ENCODE results near the gene LPGAT1. TPM values are rescaled to one million over a fixed set of nuclear protein-coding genes. Genes with fewer than 3 reads are reported as not detected.

Gene LPGAT1
- total and polyA plus RNA-seq, 8 donors = 8.2 to 49.7 (median 24.7) TPM

DNA sequence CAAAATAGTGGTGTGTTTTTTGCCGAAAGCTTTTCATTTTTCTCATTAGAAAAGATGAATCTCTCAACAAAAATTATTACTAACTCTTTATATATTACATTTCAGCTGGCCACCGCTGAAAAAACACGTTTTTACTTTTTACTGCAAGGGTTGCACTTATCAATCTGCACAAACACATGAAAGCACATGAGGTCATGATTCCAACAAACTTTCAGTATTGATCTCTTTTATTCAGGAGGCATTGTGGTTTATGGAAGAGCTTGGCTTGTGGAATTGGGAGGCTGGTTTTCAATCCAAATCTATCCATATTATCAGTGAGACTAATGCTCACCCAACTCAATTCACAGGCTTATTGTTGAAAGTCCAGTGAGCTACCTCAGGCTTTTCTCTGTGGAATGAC is 20.6 kb upstream of the LPGAT1 start:
- H3K9me3 ChIP-seq = no peaks in the 10 kb centered on the region
- DNase-seq (no peak), ATAC-seq (no peak), FAIRE-seq (no peak)
- intact Hi-C loops (cut with DNase I) = no loop called here
- no peak overlapping the region for H3K4me3 ChIP-seq
- WGBS, 2 donors = 41 to 42% methylated on average over 3 of the region's 3 CpGs
- no peak overlapping the region for H3K27ac ChIP-seq
- H3K36me3 ChIP-seq = no peaks in the 10 kb centered on the region
- no peaks in the 10 kb centered on the region for H3K4me1 ChIP-seq
- TF ChIP-seq, protein P1, sequence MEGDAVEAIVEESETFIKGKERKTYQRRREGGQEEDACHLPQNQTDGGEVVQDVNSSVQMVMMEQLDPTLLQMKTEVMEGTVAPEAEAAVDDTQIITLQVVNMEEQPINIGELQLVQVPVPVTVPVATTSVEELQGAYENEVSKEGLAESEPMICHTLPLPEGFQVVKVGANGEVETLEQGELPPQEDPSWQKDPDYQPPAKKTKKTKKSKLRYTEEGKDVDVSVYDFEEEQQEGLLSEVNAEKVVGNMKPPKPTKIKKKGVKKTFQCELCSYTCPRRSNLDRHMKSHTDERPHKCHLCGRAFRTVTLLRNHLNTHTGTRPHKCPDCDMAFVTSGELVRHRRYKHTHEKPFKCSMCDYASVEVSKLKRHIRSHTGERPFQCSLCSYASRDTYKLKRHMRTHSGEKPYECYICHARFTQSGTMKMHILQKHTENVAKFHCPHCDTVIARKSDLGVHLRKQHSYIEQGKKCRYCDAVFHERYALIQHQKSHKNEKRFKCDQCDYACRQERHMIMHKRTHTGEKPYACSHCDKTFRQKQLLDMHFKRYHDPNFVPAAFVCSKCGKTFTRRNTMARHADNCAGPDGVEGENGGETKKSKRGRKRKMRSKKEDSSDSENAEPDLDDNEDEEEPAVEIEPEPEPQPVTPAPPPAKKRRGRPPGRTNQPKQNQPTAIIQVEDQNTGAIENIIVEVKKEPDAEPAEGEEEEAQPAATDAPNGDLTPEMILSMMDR (IDR thresholded peaks at IDR 0.05) = no peak
- no peaks in the 10 kb centered on the region for H3K27me3 ChIP-seq

DNA sequence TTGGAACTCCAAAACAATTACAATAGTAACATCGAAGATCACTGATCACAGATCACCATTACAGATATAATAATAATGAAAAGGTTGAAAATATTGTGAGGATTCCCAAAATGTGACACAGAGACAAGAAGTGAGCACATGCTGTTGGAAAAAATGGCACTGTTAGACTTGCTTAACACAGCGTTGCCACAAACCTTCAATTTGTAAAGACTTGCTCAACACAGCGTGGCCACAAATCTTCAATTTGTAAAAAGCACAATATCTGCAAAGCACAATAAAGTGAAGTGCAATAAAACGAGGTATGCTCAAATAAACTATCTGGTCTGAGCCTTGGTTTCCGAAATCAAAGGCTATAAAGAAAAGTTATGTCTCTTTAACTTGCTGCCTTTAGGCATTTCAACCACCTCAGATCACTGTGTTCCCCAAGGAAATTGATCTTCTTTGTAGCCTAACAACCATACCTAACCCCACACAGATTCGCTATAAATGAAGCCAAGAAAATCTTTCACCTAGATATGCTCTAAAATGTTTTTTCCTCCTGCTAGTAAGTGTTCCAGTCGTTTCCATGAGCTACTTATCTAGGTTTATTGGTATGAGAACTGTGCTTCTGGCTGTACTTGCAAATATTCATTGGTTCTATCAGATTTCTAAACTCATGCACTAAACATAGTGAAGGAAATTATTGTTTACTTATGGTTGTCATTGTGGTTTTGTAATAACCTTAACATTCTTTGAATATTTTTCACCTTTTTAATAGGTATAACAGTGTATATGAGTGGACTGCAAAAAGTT is 13.1 kb upstream of the LPGAT1 start:
- TF ChIP-seq, protein P1 (IDR thresholded peaks at IDR 0.05) = no peak
- FAIRE-seq (no peak), ATAC-seq (peak in 1 of 4 donors; percentile 16), DNase-seq (no peak)
- H3K4me1 ChIP-seq = no peaks in the 10 kb centered on the region
- H3K9me3 ChIP-seq = no peaks in the 10 kb centered on the region
- H3K27ac ChIP-seq = no peak overlapping the region
- no peaks in the 10 kb centered on the region for H3K27me3 ChIP-seq
- WGBS, 2 donors = 75 to 76% methylated on average over 7 of the region's 7 CpGs
- no peak overlapping the region for H3K4me3 ChIP-seq
- H3K36me3 ChIP-seq = no peaks in the 10 kb centered on the region
- intact Hi-C loops (cut with DNase I) = no loop called here

- intact Hi-C loops (cut with DNase I) = no loop called here
- Histone ChIP-seq H3K27me3 (no peaks in the 10 kb centered on the region), H3K4me3 (no peak overlapping the region), H3K9me3 (no peaks in the 10 kb centered on the region), H3K36me3 (no peaks in the 10 kb centered on the region), H3K4me1 (no peaks in the 10 kb centered on the region), H3K27ac (no peak overlapping the region)
- TF ChIP-seq, protein P1 (IDR thresholded peaks at IDR 0.05) = no peak
- ATAC-seq (peak in 1 of 4 donors; percentile 65), FAIRE-seq (no peak), DNase-seq (no peak)
These were observed 12.5 kb upstream of the LPGAT1 start for GRCh38 chr1:211843018-211843417.

DNA sequence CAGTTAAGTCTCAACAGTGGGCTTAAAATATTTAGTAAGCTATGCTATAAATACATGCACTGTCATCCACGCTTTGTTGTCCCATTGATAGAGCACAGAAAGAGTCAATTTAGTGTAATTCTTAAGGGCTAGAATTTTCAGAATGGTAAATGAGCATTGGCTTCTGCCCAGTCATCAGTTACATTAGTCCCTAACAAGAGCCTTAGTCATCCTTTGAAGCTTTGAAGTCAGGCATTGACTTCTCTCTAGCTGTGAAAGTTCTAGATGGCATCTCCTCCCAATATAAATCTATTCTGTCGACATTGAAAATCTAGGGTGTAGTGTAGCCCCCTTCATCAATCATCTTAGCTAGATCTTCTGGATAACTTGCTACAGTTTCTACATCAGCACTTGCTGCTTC is 12.0 kb upstream of the LPGAT1 start:
- Histone ChIP-seq H3K4me1 (no peaks in the 10 kb centered on the region), H3K27me3 (no peaks in the 10 kb centered on the region), H3K4me3 (no peak overlapping the region), H3K9me3 (no peaks in the 10 kb centered on the region), H3K27ac (no peak overlapping the region), H3K36me3 (no peaks in the 10 kb centered on the region)
- no peak for DNase-seq
- WGBS, 2 donors = 77 to 93% methylated on average over 2 of the region's 2 CpGs
- TF ChIP-seq, protein P1 (IDR thresholded peaks at IDR 0.05) = no peak
- intact Hi-C loops (cut with DNase I) = no loop called here
- FAIRE-seq = no peak
- no peak for ATAC-seq

DNA sequence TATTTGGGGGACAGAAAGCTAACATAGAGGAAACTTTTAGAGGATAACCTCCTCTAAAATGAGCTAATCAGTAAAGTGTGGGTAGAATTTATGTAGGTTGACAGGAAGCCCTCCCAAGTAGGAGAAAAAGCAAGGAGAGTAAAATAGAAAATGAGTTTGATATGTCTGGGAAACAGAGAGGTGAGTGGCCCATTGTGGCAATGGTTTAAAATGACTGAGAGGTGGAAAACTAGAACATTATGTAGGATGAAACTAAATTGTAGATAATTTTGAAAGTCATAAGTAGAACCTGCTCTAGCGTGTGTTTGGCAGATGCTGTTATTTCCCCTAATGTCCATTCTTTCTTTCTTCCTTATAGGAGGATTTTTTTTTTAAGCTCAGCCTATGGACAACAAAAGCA is 8.5 kb upstream of the LPGAT1 start:
- H3K27ac ChIP-seq = no peak overlapping the region
- no peaks in the 10 kb centered on the region for H3K36me3 ChIP-seq
- H3K27me3 ChIP-seq = no peaks in the 10 kb centered on the region
- H3K9me3 ChIP-seq = no peaks in the 10 kb centered on the region
- no peaks in the 10 kb centered on the region for H3K4me1 ChIP-seq
- TF ChIP-seq, protein P1 (IDR thresholded peaks at IDR 0.05) = no peak
- DNase-seq (no peak), ATAC-seq (no peak), FAIRE-seq (no peak)
- intact Hi-C loops (cut with DNase I) = loop anchor here in 1 of 3 donors (10.0 kb wide), 1 partner anchor 96 kb away; no protein-coding TSS in a partner anchor
- 93 to 94% methylated on average over 1 of the region's 1 CpG for WGBS, 2 donors
- no peak overlapping the region for H3K4me3 ChIP-seq
